Colon (tissue), 2 donors: Measurements from ENCODE around the gene LRRC63.
"Not testable (repeated sequence)": the region's sequence is repeated elsewhere in the genome, so short reads cannot be mapped to it uniquely, and the experiment has no call there.

Experiments used
- FAIRE-seq: peaks from 2 replicates; lab custom pipeline; 2012; peaks lifted over from hg19 to GRCh38; lab: Jason Lieb, UNC
- donor health status: control.
- donor health status: control.

The LRRC63 gene, protein sequence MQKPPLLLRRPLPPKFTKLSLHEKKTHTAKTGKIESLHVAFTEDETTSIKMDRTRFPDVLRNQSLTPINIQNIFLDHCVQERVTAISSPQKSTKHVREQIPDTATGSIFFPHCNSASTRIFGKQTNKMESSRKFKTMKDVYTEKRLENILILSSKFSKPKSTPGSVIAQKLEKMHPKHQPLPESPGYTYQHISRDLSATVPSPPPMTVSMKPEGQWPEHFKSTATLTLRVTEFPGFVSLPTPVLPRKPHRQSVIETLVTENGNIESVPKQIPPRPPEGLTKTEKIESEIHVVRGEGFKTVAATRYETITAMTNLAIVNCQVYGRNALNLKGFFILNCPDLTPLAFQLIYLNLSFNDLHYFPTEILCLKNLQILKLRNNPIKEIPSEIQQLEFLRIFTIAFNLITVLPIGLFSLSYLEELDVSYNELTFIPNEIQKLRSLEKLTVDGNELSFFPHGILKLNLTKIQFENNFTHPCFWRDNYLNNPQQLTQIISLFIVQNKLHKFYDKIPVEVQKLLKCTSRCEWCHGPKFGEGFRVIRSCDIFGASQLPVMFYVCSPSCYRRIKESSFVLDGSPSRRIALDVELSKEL

DNA sequence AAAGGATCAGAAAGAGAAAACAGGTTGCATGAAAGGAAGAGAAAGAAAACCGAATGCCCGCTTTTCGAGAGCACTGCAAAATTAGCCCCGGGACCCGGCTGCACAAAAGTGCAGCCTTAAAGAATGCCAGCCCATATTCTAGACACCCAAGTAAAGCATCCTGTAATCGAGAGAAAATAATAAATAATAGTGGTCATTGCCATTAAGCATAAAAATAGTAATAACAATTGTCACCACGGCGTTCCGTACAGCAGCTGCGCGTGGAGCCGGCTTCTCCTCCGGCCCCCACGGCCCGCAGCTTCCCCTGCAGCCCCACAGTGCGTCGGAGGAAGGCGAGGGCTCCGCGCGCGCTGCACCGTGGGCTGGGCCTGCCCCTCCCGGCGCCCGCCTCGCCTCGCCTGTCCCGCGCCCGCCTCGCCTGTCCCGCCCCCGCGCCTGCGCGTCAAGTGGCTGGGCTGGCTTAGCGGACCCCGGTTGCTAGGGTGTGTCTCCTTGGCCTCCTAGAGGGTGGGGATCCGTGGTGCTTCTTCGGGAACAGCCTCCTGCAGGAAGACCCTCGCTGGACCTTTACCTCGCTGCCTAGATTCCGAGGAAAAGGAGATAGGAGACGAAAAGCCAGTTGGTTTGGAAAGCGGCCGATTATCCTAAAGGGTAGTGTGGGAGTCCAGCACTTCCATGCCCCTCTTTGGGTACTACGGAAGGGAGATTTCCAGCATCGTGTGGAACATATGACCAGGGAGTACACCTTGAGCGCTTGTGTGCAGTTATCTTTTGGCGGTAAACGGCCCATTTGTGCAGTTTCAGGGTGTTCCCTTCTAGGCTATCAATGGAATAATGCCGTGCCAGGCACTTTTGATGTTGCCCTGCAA, at the start of gene LRRC63:
LRRC63 (plus strand) TSS at position 446 of the 869 bp plus-strand sequence. CDS start 1,107 bp downstream, outside the sequence.
- FAIRE-seq, result no peak

DNA sequence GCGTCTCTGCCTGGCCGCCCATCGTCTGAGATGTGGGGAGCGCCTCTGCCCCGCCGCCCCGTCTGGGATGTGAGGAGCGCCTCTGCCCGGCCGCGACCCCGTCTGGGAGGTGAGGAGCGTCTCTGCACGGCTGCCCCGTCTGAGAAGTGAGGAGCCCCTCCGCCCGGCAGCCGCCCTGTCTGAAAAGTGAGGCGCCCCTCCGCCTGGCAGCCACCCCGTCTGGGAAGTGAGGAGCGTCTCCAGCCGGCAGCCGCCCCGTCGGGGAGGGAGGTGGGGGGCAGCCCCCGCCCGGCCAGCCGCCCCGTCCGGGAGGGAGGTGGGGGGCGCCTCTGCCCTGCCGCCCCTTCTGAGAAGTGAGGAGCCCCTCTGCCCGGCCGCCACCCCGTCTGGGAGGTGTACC, 49.0 kb upstream of the LRRC63 start:
- FAIRE-seq, result not testable (repeated sequence)

DNA sequence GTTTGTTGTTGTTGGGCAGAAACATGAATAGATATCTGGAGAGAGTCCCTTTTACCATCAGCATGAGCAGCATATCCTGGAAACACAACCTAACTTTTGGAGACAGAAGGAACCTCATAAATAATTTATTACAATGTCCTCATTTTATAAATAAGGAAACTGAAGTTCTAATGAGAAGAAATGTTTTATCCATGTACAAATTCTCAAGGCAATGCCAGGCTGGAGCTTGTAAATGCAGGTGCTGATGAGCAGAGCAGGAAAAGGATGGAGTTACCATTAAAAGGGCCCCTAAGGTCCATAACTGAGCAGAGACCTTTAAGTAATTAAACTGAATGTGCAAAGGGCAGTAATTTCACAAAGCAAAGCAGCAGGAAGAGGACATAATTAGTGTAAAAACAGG, 47.1 kb upstream of the LRRC63 start:
- no peak for FAIRE-seq

DNA sequence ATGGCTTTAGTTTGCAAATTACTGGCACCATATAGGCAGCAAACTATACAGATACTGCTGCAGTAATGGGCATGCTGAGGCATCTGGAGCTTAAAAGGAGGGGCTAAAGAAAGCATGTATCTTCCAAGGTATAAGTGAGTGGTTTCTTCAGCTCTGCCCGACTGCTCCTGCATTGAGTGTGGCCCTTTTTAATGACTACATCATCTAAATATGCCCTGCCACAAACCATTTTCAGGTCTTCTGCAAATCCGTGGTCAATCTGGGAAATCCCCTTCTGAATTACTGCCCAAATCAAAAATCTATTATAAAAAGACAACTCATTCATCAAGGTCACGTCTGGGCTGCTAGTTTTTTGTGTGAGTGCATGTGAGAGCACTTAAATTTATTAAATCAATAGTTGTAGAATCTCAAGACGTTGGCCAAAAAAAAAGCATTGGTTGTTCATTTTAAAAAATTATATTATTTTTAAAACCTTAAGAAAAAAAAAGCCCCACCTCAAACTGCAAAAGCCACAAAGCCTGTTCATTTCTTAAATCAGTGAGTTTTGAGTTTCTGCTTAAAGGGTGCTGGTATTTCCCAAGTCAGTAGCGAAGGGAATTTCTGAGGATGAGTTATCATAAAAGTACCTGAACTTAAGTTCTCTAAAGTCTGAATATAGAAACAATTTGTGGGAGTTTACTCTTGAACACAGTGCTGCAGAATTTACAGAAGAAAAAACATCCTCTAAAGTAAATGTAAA, 46.1 kb upstream of the LRRC63 start:
- no peak for FAIRE-seq

DNA sequence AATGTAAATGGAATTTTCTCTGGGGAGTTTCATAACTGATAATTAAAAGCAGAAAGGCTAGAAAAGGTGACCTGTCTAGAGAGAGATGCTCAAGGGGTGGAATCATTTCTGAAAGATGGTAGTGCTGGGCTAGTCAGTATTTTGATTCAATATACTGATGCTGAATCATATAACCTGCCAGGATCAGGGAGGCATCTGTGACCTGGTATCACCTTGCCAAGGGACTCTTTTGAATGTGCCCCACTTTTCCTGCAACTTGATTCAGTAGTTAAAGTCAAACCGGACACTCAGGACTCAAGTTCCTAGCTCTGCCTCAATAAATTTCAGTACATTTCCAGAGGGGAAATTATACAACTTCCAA, 45.5 kb upstream of the LRRC63 start:
- no peak for FAIRE-seq

DNA sequence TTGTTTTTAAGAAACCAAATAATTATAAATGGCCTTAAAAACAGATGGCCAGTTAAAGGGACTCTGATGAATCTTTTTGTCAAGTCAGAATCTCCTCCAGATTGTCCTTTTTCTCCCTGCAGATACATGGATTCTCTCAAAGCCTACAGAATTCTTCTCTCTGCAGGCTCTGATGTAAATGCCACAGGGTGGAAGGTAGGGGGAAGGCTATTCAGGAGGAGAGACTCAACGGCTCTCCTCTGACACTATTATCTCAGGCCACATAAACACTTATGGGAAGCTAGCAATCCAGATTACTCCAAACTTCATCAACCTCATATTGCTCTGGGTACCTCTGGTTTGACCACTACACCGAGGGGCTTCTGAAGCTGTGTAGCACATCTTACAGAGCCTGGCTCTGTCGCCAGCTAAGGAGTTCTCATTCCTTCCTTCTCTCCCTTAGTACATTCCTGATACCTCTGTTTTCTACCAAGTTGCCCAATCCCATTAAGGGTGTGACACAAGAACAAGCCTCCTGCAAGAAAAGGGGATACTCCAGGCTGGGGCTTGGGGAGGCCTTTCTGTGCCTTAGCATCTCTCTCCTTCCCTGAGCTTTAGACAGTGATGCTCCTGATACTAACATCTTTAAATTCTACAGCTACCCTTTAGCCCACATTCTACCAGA, 44.6 kb upstream of the LRRC63 start:
- no peak for FAIRE-seq

DNA sequence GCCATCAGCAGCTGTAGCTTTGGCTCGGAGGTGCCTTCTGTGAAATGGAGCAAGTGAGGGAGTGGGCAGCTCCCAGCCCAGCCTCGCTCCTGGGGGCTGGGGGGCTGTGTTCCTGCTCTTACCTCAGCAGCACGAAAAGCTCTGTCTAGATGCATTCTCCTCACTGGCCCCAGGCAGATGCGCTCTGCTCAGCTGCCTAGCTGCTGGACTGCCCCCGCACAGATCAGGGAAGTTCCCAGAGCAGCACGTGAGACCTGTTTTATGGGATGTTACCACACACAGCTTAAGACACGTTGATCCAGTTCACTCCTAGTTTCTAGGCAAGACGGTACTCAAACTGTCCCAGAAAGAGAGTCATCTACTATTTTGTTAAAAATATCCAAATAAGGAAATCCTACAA, 43.4 kb upstream of the LRRC63 start:
- no peak for FAIRE-seq

DNA sequence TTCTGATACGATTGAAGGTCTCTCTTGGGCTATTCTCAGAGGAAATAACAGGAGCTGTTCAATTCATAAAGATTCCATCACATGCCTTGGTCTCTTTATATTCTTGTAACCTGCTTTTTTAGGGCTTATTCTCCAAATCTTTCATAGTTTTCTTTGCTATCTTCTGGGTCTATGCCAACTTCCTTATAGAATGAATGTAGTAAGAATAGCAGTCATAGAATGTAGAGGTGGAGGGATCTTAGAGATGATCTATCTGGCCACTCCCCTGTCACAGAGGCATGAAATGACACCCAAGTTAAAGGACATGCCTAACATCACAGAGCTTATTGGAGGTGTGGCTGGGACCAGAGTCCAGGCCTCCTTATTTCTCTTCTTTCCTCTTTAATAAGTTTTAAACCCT, 42.9 kb upstream of the LRRC63 start:
- FAIRE-seq, result no peak

DNA sequence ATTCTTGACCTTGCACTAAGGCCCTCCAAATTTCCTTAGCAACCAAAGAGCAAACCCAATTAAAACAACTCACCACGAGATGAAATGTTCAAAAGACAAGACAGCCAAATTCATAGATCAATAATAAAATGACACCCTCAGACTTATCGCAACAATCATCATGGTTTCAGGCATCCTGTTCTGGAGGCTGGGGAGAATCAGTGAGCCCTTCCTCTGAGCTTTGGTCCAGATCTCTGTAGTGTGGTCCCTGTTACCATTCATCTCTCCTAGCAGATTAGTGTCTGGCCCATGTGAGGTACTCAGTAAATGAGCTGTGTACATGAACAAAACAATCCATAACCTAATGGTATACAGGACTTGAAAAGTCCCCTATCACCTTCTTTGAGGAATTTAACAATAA, 42.0 kb upstream of the LRRC63 start:
- FAIRE-seq, result no peak

DNA sequence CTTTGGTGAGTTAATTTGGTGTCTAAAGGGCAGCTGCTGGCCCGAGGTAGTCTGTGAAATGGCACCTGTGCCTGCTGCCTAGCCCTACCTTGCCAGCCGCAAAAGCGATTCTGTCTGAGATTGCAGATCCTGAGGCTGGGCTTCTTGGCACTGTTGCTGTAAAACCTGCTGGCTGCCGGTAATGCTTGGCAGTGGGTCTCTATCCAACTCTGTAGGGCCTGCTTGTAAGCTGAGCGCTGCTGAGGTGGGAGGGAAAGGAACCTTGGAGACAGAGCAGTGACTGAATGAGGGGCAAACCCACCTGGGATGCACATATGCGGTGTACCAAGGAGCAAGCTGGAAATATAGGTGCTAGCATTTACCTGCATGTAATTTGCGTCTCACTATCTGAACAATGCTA, 41.5 kb upstream of the LRRC63 start:
- no peak for FAIRE-seq

DNA sequence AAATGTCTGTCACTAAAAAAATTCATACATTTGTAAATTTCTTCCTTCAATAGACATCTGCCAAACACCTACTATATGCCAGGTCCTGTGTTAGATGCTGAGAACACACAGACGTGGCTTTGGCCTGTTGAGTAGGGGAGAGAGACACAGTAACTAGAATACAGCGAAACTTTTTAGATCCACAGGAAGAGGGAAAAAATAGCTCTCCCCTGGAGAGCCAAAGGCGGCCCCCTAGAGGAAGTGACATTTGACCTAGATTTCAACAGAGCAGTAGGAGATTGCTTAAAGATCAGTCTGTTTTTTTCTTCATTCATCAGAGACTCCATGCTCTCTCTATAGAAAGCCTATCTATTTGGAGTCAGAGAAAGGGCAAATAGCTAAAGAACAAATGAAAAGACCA, 41.0 kb upstream of the LRRC63 start:
- FAIRE-seq, result no peak

DNA sequence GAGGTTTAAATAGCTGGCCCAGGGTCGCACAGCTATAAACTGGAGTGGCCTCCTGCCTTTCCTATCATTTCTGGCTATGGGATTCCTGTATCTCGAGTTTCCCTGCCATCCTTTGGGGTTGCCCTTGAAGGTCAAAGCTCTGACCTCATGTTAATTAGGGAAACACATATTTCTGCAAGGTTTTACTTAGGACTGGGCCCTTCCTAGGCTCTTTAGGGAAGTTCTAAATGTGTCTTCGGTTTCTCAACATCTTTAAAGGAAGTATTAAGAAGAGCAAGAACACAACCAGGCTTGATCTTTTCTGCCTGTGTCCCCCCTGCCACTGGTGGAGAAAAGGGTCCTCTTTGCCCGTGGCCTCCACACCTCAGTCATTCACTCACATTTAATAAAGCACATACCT, 40.5 kb upstream of the LRRC63 start:
- no peak for FAIRE-seq

DNA sequence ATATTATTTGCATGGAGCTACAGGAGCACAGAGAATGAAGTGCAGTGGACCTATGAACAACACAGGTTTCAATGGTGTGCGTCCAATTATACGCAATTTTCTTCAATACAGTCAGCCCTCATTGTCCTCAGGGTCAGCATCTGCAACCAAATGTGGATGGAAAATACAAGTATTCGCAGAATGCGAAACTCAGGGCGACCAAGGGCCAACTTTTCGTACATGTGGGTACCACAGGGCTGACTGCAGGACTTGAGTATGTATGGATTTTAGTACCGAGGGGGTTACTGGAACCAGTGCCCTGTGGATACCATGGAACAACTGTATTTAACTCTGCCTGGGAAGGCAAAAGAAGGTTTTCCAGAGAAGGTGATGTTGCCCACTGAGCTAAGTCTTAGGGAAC, 40.0 kb upstream of the LRRC63 start:
- no peak for FAIRE-seq

DNA sequence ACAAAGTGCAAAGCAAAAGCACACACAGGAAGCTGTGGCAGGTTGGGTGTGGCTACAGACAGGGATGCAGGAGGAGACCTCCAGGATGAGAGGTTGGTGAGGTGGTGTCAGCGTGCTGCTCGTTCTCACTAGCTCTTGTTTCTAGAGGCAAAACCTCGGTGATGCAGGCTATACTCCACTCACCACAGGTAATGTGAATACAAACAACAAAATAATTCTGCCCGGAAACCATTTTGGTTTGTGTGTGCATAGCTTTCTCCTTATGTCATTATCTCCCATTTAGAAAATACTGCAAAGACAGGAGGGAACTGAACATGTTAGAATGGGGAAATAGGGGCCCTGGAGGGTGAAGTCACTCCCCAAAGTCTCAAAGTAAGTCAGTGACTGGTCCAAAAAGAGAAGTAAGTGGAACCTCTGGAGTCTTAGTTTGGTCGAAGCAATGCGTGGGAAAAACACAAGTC, 39.2 kb upstream of the LRRC63 start:
- no peak for FAIRE-seq

DNA sequence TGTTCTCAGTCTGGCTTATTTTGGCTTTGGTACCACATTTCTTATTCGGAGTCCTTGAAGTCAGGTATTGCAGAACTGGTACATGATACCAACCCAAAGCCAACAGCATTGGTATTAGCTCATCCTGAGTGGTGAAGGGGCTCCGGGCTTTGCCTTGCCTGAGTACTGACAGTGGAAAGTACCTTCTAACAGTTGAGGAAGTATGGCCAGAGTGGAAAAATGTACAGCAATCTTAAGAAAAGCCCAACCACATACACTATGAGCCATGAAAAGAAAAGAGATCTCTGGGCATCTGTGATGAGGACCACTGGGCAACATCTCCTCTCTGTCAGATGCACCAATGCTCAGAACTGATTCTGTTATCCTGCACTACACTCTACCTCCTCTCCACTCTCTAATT, 38.1 kb upstream of the LRRC63 start:
- no peak for FAIRE-seq

DNA sequence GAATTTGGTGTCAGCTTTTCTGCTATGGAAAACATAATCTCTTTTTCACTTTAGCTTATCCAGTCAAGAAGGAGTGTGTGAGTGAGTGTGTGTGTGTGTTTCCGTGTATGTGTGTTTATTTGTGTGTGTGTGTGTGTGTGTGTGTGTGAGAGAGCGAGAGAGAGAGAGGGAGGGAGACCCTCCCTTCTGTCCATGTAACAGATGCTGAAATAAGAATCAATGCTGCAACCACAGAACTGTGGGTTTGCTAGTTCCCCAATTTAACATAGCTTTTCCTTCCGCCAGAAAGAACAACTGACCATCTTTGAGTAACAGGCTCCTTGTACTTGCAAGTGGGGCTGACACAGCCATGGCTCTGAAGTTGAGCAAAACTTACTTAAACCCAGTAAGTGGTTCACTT, 35.0 kb upstream of the LRRC63 start:
- no peak for FAIRE-seq

DNA sequence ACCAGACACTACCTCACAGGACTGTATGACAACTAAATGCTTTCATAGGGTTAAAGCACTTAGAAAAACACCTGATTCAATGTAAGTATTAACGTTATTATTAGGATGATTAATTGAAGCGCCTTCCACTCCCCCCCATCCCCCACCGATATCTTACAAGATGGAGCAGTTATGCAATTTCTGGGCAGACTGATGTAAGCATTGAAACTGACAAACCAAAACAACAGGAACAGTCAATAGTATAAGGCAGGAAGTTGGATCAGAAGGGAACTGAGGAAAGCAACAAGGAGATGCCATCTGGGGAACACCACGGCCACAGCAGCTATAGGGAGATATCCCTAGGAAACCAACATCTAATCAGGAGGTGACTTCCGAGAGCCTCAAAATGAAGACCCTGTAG, 33.6 kb upstream of the LRRC63 start:
- no peak for FAIRE-seq

DNA sequence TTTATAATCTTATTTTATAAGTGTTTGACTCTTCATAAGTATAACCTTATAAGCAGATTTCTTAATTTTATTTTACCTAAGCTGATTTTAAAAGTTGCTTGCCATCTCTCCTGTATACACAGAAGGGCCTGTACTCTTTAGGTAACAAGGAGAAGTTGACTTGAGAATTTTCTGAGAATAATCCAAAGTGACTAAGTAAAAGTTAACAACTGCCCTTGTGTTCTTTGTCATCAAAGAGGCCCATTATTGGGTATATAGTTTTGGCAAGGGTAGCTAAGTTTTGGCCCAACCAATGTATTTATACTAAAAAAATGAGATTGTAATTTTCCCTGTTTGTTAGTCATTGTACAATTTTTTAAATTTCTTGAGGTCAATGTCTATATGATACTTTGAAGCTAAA, 32.9 kb upstream of the LRRC63 start:
- no peak for FAIRE-seq

DNA sequence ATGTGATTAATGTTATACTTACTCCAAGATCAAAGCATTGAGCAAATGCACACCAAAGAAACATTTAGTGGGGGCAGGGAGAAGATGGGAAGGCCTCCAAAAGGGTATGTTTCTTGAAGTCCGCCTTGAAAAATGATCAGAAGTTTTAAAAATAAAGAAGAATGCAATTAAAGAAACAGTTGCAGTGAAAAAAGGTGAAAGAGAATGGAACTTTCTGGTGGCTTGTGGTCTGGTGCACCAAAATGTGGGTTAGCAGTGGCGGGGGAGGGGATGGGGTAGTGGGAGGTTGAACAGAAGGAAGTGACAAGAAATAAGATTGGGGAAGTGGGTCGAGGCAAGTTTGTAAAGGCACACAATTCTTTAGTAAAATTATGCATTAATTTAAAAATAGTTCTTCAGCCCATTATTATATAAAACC, 32.2 kb upstream of the LRRC63 start:
- FAIRE-seq, result no peak

DNA sequence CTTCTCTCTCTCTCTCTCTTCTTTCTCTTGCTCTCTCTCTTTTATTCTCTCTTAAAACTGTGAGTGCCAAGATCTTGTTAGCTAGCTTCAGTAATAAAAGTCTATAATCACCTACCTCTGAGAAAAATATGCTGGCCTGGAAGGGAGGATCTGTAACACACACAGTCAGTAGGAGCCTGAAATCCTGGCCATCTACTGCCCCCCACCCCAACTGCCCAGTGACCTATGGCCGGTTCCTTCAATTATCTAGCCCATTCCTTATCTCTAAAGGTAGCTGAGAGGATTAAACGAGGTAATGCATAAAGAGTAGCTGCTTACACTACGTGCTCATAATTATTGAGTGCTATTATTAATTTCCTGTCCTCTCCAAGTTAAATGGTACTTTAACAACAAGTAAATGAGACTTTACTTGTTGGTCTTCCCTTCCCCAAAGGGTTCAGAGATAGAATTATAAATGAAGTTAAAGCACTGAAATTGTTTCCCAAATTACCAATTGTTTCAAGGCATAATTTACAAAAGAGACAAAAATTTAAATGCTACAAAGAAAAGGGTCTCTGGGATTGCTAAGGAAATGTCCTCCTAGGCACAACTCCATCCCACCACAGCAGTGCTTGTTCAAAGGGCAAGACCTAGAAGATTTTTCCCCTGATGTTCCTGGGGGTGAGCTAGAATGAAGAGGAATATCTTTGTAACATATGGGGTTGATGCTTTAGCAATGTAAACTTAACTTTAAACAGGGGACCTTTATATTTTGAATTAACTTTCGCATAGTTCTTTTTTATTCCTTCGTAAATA, 31.6 kb upstream of the LRRC63 start:
- no peak for FAIRE-seq

DNA sequence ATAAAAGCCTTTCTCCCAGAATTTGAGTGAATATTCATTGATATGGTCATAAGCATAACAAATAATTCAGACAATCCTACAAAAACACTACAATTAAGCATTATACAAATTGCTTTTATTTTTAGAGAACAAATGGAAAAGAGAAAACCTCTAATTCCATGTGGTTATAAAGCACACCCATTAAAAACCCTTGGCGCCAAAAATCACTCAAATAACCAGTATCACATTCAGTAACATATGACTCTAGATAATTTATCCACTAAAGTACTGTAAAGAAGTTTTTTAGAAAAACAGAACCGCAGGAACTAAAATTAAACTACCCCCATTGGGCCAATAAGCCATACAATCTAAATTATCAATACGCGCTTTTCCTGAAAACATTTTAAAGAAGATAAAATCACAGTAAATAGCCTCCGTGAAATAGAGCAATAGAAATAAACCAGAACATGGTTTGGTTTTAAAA, 30.3 kb upstream of the LRRC63 start:
- no peak for FAIRE-seq
